PC-9 (cell line): ENCODE measurements around the gene ACOT12.

Source experiments
- CTCF ChIP-seq: fragments of 200-600 bp; sonication (generic); conservative IDR thresholded peaks from 2 replicates; pipeline ENCODE4 v1.6.1; 2017; ENCODE audit warnings: mixed run types, antibody characterized with exemption, mild to moderate bottlenecking, moderate library complexity
- EZH2 ChIP-seq: fragments of 200-600 bp; sonication (generic); IDR thresholded peaks from 2 replicates; pipeline ENCODE4 v1.8.0; 2017; ENCODE audit warnings: antibody characterized with exemption, low read depth

DNA sequence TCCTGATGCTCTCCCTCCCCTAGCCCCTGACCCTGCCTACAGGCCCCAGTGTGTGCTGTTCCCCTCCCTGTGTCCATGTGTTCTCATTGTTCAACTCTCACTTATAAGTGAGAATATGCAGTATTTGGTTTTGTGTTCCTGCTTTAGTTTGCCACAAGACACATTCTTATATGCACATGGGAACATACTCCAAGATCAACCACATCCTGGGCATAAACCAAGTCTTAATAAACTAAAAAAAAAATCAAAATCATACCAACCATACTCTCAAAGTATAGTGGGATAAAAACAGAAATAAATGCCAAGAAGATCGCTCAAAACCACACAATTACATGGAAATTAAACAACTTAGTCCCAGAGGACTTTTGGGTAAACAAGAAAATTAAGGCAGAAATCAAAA, 103.8 kb downstream of the ACOT12 start:
- TF ChIP-seq CTCF (no peak), EZH2 (no peak)
